ENCODE measurements around the gene F11R.

The F11R gene

DNA sequence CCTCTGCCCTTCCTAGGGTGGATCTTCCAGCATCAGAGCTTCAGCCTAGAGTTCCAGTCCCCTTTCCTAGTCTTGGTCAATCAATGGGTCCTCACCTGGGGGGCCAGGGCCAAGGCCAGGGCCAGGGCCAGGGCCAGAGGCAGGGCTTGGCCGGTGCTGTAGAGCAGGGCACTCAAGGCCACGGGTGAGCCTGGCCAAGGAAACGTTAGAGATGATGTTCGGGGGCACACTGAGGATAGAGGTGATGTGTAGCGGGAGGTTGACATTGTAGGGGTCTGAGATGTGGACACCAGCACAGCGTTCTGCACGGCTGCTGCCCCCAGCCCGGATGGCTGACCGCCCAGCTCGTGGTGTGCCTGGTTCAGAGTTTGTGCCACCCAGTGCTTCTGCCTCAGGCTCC lies 30.3 kb upstream of the F11R start (continued):
- TF ChIP-seq, protein P1, sequence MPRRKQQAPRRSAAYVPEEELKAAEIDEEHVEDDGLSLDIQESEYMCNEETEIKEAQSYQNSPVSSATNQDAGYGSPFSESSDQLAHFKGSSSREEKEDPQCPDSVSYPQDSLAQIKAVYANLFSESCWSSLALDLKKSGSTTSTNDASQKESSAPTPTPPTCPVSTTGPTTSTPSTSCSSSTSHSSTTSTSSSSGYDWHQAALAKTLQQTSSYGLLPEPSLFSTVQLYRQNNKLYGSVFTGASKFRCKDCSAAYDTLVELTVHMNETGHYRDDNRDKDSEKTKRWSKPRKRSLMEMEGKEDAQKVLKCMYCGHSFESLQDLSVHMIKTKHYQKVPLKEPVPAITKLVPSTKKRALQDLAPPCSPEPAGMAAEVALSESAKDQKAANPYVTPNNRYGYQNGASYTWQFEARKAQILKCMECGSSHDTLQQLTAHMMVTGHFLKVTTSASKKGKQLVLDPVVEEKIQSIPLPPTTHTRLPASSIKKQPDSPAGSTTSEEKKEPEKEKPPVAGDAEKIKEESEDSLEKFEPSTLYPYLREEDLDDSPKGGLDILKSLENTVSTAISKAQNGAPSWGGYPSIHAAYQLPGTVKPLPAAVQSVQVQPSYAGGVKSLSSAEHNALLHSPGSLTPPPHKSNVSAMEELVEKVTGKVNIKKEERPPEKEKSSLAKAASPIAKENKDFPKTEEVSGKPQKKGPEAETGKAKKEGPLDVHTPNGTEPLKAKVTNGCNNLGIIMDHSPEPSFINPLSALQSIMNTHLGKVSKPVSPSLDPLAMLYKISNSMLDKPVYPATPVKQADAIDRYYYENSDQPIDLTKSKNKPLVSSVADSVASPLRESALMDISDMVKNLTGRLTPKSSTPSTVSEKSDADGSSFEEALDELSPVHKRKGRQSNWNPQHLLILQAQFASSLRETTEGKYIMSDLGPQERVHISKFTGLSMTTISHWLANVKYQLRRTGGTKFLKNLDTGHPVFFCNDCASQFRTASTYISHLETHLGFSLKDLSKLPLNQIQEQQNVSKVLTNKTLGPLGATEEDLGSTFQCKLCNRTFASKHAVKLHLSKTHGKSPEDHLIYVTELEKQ (tag by site-specific recombination; IDR thresholded peaks at IDR 0.05; ENCODE audit: borderline replicate concordance), result no peak
- TF ChIP-seq HOXA7 (CRISPR knock-in tag; IDR thresholded peaks at IDR 0.05; ENCODE audit: borderline replicate concordance) (no peak), ZFP37 (tag by site-specific recombination; IDR thresholded peaks at IDR 0.05) (no peak), ZNF221 (tag by site-specific recombination; IDR thresholded peaks at IDR 0.05; ENCODE audit: borderline replicate concordance) (no peak)
- TF ChIP-seq, protein P2, sequence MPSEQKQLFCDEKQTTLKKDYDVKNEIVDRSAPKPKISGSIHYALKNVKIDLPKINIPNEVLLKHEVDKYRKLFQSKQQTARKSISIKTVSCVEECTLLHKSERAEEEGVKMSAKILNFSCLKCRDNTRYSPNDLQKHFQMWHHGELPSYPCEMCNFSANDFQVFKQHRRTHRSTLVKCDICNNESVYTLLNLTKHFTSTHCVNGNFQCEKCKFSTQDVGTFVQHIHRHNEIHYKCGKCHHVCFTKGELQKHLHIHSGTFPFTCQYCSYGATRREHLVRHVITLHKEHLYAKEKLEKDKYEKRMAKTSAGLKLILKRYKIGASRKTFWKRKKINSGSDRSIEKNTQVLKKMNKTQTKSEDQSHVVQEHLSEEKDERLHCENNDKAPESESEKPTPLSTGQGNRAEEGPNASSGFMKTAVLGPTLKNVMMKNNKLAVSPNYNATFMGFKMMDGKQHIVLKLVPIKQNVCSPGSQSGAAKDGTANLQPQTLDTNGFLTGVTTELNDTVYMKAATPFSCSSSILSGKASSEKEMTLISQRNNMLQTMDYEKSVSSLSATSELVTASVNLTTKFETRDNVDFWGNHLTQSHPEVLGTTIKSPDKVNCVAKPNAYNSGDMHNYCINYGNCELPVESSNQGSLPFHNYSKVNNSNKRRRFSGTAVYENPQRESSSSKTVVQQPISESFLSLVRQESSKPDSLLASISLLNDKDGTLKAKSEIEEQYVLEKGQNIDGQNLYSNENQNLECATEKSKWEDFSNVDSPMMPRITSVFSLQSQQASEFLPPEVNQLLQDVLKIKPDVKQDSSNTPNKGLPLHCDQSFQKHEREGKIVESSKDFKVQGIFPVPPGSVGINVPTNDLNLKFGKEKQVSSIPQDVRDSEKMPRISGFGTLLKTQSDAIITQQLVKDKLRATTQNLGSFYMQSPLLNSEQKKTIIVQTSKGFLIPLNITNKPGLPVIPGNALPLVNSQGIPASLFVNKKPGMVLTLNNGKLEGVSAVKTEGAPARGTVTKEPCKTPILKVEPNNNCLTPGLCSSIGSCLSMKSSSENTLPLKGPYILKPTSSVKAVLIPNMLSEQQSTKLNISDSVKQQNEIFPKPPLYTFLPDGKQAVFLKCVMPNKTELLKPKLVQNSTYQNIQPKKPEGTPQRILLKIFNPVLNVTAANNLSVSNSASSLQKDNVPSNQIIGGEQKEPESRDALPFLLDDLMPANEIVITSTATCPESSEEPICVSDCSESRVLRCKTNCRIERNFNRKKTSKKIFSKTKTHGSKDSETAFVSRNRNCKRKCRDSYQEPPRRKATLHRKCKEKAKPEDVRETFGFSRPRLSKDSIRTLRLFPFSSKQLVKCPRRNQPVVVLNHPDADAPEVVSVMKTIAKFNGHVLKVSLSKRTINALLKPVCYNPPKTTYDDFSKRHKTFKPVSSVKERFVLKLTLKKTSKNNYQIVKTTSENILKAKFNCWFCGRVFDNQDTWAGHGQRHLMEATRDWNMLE (tag by site-specific recombination; conservative IDR thresholded peaks at IDR 0.05; ENCODE audit: low read depth), result no peak

DNA sequence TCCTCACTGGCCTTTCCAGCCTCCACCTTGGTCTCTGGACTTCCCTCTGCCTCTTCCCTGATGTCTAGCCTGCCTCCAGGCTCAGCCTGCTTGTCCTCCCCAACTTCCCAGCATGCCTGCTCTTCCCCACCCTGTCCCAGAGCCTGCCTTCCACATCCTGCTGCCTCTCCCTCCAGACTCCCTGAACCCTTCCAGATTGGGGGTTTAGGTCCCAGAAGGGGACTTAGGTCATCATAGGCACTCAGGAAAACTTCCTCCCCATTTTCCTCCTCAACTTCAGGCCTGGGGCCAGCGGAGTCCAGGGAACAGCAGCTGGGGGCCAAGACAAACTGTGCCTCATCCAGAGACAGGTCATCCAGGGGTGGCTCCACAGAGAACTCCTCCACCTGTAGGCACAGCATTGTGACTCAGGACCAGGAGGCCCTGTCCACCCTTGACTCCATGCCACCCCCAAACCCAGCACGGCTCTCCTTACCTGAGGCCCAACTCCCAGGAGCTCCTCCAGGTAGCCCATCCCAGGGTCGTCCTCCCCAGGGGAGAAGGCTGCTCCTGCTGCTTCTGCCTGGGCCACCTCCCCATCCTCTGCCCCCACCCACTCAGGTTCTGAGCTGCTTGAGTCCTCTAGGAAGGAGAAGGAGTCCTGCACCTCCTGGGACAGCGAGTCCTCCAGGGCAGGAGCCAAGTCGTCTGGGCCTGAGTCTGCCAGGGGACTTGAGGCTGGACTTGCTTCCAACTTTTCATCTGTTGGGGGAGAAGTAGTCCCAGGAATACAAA lies 28.2 kb upstream of the F11R start:
- no peaks in the 10 kb centered on the region for H3K36me3 ChIP-seq (ENCODE audit: control insufficient read depth in 2 of 2, insufficient read depth in 1 of 2, low read length in 2 of 2)
- TF ChIP-seq MZF1 (tag by site-specific recombination; IDR thresholded peaks at IDR 0.05; ENCODE audit: borderline replicate concordance) (no peak), TRIM28 (IDR thresholded peaks at IDR 0.05; ENCODE audit: borderline replicate concordance, low read length) (peak; percentile 40; the same call in 1 of the 2 replicates), ZNF274 (IDR thresholded peaks at IDR 0.05; ENCODE audit: low read length) (no peak), ZNF274 (tag by site-specific recombination; IDR thresholded peaks at IDR 0.05; ENCODE audit: borderline replicate concordance) (peak; percentile 95)
- POLR2A ChIA-PET, result interaction anchor here (1.2 kb wide), 1 partner anchor 98 kb away, joined by 4 read pairs; no protein-coding TSS in a partner anchor
- H3K4me1 ChIP-seq (ENCODE audit: control insufficient read depth, insufficient read depth, low read length), result 0 out of 2 replicates have a peak, but pooled peaks cover 4% of the 10 kb centered on the region
- H3K27ac ChIP-seq (ENCODE audit: extremely low read depth, low read depth, low read length), result no peak overlapping the region
- H3K4me3 ChIP-seq (ENCODE audit: low read depth, low read length), result no peak overlapping the region
- no peaks in the 10 kb centered on the region for H3K9me3 ChIP-seq (ENCODE audit: control insufficient read depth, insufficient read depth, low read depth, low read length)
- CTCF ChIA-PET, result interaction anchor here (0.5 to 1.3 kb wide), 2 partner anchors 10 to 12 kb away, joined by 3 to 4 read pairs; partner anchors contain the start of gene TSTD1

DNA sequence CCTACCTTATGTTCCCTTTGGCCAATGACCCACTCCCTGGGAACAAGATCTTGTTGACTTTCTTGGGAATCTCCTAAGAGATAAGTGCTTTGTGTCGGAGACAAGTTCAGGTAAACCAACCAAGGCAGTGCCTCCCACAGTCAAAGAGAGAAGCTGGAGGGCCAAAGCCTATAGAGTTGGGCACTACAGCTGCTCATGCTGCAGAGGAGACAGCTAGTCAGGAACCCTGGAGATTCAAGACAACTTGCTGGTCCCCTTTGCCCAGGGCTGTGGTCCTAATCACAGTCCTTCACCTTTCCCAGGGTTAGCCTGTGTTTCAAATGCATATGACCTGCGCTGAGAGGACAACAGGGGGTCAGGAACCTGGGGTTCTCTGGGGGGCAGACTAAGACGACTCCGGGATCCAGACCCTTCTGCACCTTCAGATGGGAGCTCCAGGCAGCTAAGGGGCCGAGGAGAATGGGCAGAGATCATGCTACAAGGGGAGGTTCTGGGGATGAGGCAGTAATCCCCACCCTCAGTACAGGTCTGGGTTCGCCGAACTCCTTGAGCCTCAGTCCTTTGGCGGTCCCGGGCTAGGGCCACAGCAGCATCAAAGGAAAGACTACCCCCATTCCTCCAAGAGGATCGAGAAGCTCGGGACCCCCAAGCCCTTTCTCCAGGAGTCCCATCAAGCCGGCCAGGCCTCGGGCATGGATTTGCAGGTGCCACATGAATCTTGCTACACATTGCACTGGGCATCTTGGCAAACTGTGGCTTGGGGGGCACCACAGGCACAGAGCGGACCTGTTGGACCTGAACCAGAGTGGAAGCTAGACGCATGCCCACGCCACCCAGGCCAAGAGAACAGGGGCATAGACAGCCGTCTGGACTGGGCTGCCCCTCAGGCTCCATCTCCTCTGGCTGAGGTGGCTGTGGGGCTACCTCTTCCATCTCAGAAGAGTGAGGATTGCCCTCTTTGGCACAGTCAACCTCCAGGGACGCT lies 26.8 kb upstream of the F11R start:
- H3K4me3 ChIP-seq (ENCODE audit: low read depth, low read length), result no peak overlapping the region

More for the DNA sequence above, 26.8 kb upstream of the F11R start:
- ChIA-PET POLR2A (interaction anchor here (0.8 kb wide), 1 partner anchor 37 kb away, joined by 3 read pairs; no protein-coding TSS in a partner anchor), CTCF (interaction anchor here (0.6 to 4.6 kb wide), 8 partner anchors 24 to 270 kb away, joined by 3 to 27 read pairs (median 4); partner anchors contain the start of genes F11R, ITLN2 and KLHDC9)
- no peak overlapping the region for H3K27ac ChIP-seq (ENCODE audit: extremely low read depth, low read depth, low read length)
- no peaks in the 10 kb centered on the region for H3K9me3 ChIP-seq (ENCODE audit: control insufficient read depth, insufficient read depth, low read depth, low read length)
- TF ChIP-seq, protein P3, sequence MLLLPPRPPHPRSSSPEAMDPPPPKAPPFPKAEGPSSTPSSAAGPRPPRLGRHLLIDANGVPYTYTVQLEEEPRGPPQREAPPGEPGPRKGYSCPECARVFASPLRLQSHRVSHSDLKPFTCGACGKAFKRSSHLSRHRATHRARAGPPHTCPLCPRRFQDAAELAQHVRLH (tag by site-specific recombination; IDR thresholded peaks at IDR 0.05), result no peak
- no peak for TF ChIP-seq ZEB2 (tag by site-specific recombination; IDR thresholded peaks at IDR 0.05)
- no peak for TF ChIP-seq BCL11B (tag by site-specific recombination; IDR thresholded peaks at IDR 0.05; ENCODE audit: low read depth)
- no peak for TF ChIP-seq SP2 (tag by site-specific recombination; IDR thresholded peaks at IDR 0.05)
- no peak for TF ChIP-seq KLF10 (tag by site-specific recombination; IDR thresholded peaks at IDR 0.05)
- TF ChIP-seq SCRT2 (tag by site-specific recombination; IDR thresholded peaks at IDR 0.05), result 0 out of 2 replicates have a peak, but pooled peaks have one; percentile 8
- H3K4me1 ChIP-seq (ENCODE audit: control insufficient read depth, insufficient read depth, low read length), result 0 out of 2 replicates have a peak, but pooled peaks cover 4% of the 10 kb centered on the region
- peaks cover 0 to 7% of the 10 kb centered on the region in 2 experiments; a peak in 1 of 3 replicates for H3K36me3 ChIP-seq (ENCODE audit: control insufficient read depth in 2 of 2, insufficient read depth in 1 of 2, low read length in 2 of 2)
